Left ventricle myocardium inferior (tissue), 1 donor: ENCODE measurements around the gene FOXRED2. TPM values are rescaled to one million over a fixed set of nuclear protein-coding genes. Genes with fewer than 3 reads are reported as not detected.

ENCODE experiments used
- DNase-seq: peaks from one replicate; pipeline ENCODE4 v3.0.0-alpha.2; 2020
- H3K27ac ChIP-seq: fragments of 200-600 bp; replicated peaks from 2 replicates; pipeline ENCODE4 v1.8.0; 2021
- H3K27me3 ChIP-seq: fragments of 200-600 bp; 2 replicates; pipeline ENCODE4 v1.8.0; 2021; ENCODE audit warnings: low read depth
- H3K36me3 ChIP-seq: fragments of 200-600 bp; 2 replicates; pipeline ENCODE4 v1.8.0; 2021
- H3K4me1 ChIP-seq: fragments of 200-600 bp; 2 replicates; pipeline ENCODE4 v1.8.0; 2021
- H3K4me3 ChIP-seq: fragments of 200-600 bp; 2 replicates; pipeline ENCODE4 v1.8.0; 2021; ENCODE audit warnings: mild to moderate bottlenecking, moderate library complexity
- H3K9me3 ChIP-seq: fragments of 200-600 bp; replicated peaks from 2 replicates; pipeline ENCODE4 v1.8.0; 2021
- CTCF ChIP-seq: fragments of 200-600 bp; IDR thresholded peaks from 2 replicates; pipeline ENCODE4 v1.8.0; 2021; ENCODE audit warnings: antibody characterized with exemption, mild to moderate bottlenecking, borderline replicate concordance
- intact Hi-C: fragments of 100-400 bp; cut with micrococcal nuclease; formaldehyde crosslinking; loops from one replicate; pipeline ENCODE4 v1.11.0; 2022
- total RNA-seq: library from RNA; stranded (reverse); fragmentation: NEBNext Ultra II Directional; extraction: Animal tissue kit (Norgen Biotek cat#: 25700); gene quantifications from one replicate; pipeline ENCODE4 v1.2.1, GENCODE V29; 2021
- donor health status: DM: no; HTN: yes; CAD: no; lungs with severe emphysema.

Gene FOXRED2
- total RNA-seq, 1 donor from 2014 or later = 9.8 TPM

- no peak for DNase-seq
- Histone ChIP-seq H3K9me3 (no peaks in the 10 kb centered on the region), H3K36me3 (peaks cover 36% of the 10 kb centered on the region), H3K27ac (peak overlapping the region; percentile 92), H3K4me3 (no peak overlapping the region), H3K4me1 (peaks cover 73% of the 10 kb centered on the region), H3K27me3 (no peaks in the 10 kb centered on the region)
- intact Hi-C loops = loop anchor here (5.0 kb wide), 1 partner anchor 147 kb away; no protein-coding TSS in a partner anchor
- no peak for TF ChIP-seq CTCF
Measured at GRCh38 chr22:36469094-36469710, 37.6 kb downstream of the FOXRED2 start.

DNA sequence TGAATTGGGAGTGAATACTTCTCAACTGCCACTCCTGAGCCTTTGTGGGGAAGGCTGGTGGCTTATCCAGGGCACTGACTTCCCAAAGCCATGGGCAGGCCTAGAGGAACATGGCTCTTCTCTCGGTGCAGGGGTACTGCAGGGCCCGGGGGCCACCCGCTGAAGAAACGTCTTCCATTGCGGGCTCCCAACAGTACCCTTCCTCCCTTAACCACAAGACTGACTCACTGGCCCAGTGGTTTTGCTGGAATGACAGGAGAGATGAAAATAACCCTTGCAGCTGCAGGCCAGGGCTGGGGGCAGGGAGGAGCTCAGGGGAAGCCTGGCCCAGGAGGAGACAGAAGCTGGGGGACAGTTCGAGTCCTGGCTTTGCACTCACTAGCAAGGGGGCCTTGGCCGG, 38.9 kb downstream of the FOXRED2 start:
- Histone ChIP-seq H3K9me3 (no peaks in the 10 kb centered on the region), H3K36me3 (peaks cover 23% of the 10 kb centered on the region), H3K4me3 (no peak overlapping the region), H3K4me1 (peaks cover 78% of the 10 kb centered on the region), H3K27ac (peak overlapping the region; percentile 92), H3K27me3 (no peaks in the 10 kb centered on the region)
- intact Hi-C loops = loop anchor here (5.0 kb wide), 1 partner anchor 146 kb away; no protein-coding TSS in a partner anchor
- DNase-seq = peak; percentile 48
- TF ChIP-seq CTCF = no peak

GRCh38 chr22:36467042-36467810, 39.6 kb downstream of the FOXRED2 start:
- Histone ChIP-seq H3K27me3 (no peaks in the 10 kb centered on the region), H3K36me3 (peaks cover 16% of the 10 kb centered on the region), H3K27ac (peak overlapping the region; percentile 92), H3K9me3 (no peaks in the 10 kb centered on the region), H3K4me1 (peaks cover 85% of the 10 kb centered on the region), H3K4me3 (no peak overlapping the region)
- TF ChIP-seq CTCF = no peak
- DNase-seq = peak; percentile 77
- intact Hi-C loops = loop anchor here (5.0 kb wide), 1 partner anchor 145 kb away; no protein-coding TSS in a partner anchor

DNA sequence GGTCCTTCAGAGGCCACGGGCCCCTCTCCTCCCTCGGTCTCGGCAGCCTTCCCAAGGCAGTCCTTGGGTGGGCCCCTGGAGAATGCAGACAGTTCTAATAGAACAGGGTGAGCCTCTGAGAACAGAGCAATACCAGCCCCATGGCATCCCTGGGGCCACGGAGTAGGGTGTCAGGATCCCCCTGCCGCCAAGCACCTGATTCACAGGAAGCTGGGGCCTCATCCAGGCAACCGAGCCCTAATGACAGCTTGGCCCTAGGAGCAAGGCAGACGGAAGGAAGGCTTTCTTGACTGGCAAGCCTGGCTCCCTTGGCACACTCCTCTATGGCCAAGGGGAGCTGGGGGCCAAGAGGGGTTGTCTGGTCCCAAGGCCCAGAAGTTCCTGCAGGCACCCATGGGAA, 40.6 kb downstream of the FOXRED2 start:
- Histone ChIP-seq H3K4me3 (no peak overlapping the region), H3K9me3 (no peaks in the 10 kb centered on the region), H3K27ac (peak overlapping the region; percentile 92), H3K4me1 (peaks cover 95% of the 10 kb centered on the region), H3K27me3 (no peaks in the 10 kb centered on the region), H3K36me3 (peaks cover 7% of the 10 kb centered on the region)
- no peak for DNase-seq
- intact Hi-C loops = loop anchor here (5.0 kb wide), 1 partner anchor 144 kb away; no protein-coding TSS in a partner anchor
- TF ChIP-seq CTCF = no peak

- Histone ChIP-seq H3K4me3 (no peak overlapping the region), H3K27ac (peak overlapping the region; percentile 92), H3K36me3 (no peaks in the 10 kb centered on the region), H3K9me3 (no peaks in the 10 kb centered on the region), H3K4me1 (peaks cover 95% of the 10 kb centered on the region), H3K27me3 (no peaks in the 10 kb centered on the region)
- peak; percentile 75 for DNase-seq
- intact Hi-C loops = loop anchor here (5.0 kb wide), 1 partner anchor 143 kb away; no protein-coding TSS in a partner anchor
- TF ChIP-seq CTCF = no peak
Measured at GRCh38 chr22:36465232-36466021, 41.4 kb downstream of the FOXRED2 start.
